HG03432 (cell line): Measurements from ENCODE around the gene MDM1.

Experiments
- ATAC-seq: cut with Tn5 transposase; IDR thresholded peaks from one replicate; pipeline ENCODE4 v1.9.1; 2021; ENCODE audit warnings: mild to moderate bottlenecking, moderate library complexity; ENCODE audit not compliant: unreplicated experiment

The MDM1 gene

DNA sequence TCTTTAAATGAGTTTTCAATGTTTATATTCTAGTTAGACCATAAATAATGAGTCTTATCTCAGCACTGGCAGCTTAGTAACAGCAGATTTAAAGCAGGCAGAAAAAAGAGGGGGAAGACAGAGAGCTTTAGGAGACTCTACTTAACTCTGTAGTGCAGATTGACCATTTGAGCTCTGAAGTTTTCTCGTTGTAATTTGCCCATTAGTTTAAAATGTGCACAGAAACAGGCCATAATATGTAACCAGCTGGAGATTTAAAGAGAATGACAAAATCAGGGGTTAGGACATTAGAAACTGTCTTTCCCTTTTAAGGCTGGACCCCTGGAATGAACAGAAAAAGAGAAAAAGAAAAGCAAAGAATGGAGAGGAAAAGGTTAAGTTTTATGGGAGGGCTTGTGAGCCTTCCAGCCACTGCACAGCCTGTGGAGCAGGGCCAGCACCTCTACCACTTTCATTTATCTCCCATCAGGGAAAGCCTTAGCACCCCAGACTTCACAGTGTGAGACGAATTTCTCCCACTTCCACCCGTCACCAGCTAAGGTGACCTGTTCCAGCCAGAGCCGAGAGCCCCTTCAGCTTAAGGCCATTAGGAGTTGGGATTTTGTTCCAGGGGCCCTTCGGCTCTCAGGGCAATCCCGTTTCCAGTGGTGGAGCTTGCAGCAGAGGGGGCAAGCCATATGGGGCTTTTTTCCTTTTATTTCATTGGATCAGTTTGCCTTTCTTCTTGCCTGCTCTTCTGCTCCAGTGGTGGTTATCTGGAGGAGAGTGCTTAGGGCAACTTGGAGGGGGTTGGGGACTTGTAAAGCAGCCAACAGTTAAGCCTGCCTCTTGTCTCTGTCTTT, 86.8 kb downstream of the MDM1 start:
- ATAC-seq = no peak
